SK-MEL-5 (cell line): ENCODE results near the gene ZFYVE9. TPM values are rescaled to one million over a fixed set of nuclear protein-coding genes. Genes with fewer than 3 reads are reported as not detected.

ENCODE experiments used
- DNase-seq: peaks from one replicate; pipeline ENCODE4 v3.0.0-alpha.2; 2016; ENCODE audit warnings: low read depth, low spot score
- in situ Hi-C: cut with HindIII; loops from 2 replicates; pipeline ENCODE4 v1.10.0; 2016; ENCODE audit warnings: low sequenced_read_pairs, high pct_unique_total_duplicates, low pct_unique_long_range_greater_than_20kb
- total RNA-seq: library from RNA; depleted of rRNA; stranded (reverse); fragments of >200 nt; shearing (Covaris generic); gene quantifications from 2 replicates; pipeline ENCODE4 v1.2.3, GENCODE V29; 2014

The ZFYVE9 gene
- total RNA-seq, 1 experiment from 2014 or later: 13.3 TPM

DNA sequence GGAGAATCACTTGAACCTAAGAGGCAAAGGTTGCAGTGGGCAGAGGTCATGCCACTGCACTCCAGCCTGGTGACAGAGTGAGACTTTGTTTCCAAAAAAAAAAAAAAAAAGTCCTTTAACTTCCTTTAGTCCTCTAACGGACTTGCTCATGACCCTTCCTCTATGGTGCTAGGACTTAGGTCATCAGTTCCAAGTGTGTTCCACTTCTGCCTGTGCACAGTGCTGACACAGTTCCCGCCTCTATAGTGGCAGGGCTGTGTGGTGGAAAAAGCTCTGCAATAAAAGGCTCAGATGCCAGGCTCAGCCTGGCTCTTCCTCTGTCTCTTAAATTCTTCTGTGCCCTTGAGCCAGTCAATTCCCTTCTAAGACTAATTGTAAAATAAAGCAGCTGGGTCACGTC, 202.1 kb downstream of the ZFYVE9 start:
- in situ Hi-C loops: no loop called here
- DNase-seq: no peak

- DNase-seq: no peak
- in situ Hi-C loops: no loop called here
Observed at GRCh38 chr1:52345252-52345651, 203.4 kb downstream of the ZFYVE9 start.

GRCh38 chr1:52346653-52347052, 204.8 kb downstream of the ZFYVE9 start:
- DNase-seq: no peak
- in situ Hi-C loops: no loop called here

DNA sequence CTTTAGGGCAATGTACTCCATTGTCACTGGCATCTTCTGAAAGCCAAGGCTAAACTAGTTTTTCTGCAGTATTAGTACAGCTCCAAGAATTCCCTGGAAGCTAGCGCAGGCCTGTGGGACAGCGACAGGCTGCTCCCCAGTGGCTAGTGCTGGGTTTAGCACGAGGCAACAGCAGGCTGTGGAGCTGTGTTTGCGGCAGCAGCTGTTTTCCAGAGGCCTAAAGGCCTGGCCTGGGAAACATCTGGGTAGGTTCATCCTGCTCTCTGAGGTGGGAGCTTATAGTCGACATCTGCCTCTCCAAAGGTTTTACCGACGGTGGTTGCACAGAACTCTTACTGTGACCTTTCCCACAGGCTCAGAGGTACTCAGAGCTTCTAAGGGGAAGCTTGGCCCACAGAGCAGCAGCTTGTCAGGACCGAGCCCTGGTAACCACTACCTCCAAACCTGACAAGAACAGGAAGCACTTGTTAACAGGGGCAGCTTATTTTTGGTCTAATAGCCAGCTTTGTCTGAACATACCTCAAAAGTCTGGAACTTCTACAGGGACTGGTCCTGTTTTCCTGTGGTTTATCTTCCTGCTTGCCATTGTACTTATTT, 206.9 kb downstream of the ZFYVE9 start:
- peak; percentile 55 for DNase-seq
- in situ Hi-C loops: no loop called here

GRCh38 chr1:52352690-52353089, 210.8 kb downstream of the ZFYVE9 start:
- in situ Hi-C loops: no loop called here
- DNase-seq: no peak

- in situ Hi-C loops: no loop called here
- DNase-seq: no peak
Observed at GRCh38 chr1:52355436-52355835, 213.5 kb downstream of the ZFYVE9 start.

DNA sequence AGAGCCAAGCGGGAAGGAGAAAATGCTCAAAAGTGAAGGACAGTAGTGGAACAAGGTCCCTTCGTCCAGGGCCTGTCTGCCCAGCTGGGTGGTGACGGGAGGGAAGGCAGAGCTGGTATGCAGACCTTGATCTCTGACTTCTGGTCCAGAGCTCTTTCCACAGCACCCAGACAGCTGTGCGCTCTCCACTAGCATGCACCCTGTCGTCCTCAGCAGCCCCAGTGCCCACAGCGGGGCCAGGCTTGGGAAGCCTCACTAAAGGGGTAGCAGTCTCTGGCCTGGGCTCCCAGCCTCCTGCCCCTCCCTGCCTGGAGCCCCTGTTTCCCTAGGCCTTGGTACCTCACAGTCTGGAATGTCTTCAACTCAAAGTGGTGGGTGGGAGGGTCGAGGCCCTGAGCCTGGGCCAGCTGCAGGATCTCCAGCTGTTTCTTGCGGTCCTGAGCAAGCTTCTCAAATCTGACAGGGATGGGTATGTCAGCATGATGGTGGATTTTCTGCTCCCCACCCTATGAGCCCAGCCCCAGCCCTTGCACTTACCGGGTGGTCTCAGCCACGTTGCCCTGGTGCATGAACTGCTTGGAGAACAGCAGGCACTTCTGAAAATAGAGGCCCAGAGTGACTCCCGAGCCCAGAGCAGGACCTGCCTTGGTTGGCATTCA, 214.1 kb downstream of the ZFYVE9 start:
- DNase-seq: no peak
- in situ Hi-C loops: no loop called here

- DNase-seq: no peak
- in situ Hi-C loops: no loop called here
Observed at GRCh38 chr1:52356818-52357355, 215.0 kb downstream of the ZFYVE9 start.

DNA sequence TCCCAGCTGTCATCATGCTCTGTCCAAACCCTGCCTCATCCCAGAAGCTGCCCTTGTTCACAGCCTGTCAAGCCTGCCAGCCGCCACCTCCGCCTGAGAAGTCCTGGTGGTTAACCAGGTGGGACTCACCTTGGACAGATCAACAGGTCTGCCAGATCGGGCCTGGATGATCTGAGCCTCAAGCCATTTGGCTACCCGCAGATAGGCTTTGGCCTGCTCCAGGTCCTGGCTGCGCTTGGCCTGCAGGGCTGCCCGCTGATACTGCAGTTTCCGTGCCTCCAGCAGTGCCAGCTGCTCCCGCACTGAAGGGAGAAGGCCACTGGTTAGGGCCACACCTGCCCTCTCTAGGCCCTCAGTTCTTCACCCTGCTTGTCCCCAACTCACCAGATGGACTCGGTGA, 215.5 kb downstream of the ZFYVE9 start:
- DNase-seq: no peak
- in situ Hi-C loops: no loop called here

- DNase-seq: no peak
- in situ Hi-C loops: no loop called here
Observed at GRCh38 chr1:52358851-52359497, 217.1 kb downstream of the ZFYVE9 start.

GRCh38 chr1:52359676-52360594, 218.0 kb downstream of the ZFYVE9 start:
- DNase-seq: no peak
- in situ Hi-C loops: no loop called here

DNA sequence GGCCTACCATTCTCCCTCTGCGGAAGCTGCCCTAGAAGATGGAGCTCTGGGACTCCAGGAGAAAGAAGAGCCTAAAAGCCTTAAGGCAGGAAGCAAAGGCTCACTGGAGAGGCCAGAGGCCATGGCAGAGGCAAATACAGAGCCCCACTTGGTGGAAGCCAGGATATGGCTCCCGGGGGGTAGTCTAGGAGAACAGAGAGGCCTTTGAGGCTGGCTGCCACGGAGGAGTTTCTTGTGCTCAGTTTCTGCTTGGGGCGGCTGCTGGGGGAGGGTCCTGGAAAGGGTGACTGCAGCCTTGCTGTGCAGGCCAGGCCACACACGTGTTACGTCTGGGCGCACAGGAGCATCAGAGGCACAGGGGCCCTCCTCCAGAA, 218.7 kb downstream of the ZFYVE9 start:
- in situ Hi-C loops: no loop called here

GRCh38 chr1:52364235-52364839, 222.4 kb downstream of the ZFYVE9 start:
- DNase-seq: peak; percentile 38
- in situ Hi-C loops: no loop called here

More for the DNA sequence above, 218.7 kb downstream of the ZFYVE9 start:
- DNase-seq: peak; percentile 68

GRCh38 chr1:52365071-52365745, 223.3 kb downstream of the ZFYVE9 start:
- in situ Hi-C loops: no loop called here
- DNase-seq: peak; percentile 57

- DNase-seq: peak; percentile 96
- in situ Hi-C loops: no loop called here
Observed at GRCh38 chr1:52365746-52366516, 224.0 kb downstream of the ZFYVE9 start, which contains the start of gene CC2D1B. Gene CC2D1B, minus strand, starts transcription at chr1:52366205. Its CDS starts 1,585 bp downstream, at chr1:52364620.

- in situ Hi-C loops: no loop called here
- no peak for DNase-seq
Observed at GRCh38 chr1:52366517-52366827, 224.6 kb downstream of the ZFYVE9 start.
